Measurements from ENCODE around the gene SULT1C4. TPM values are rescaled to one million over a fixed set of nuclear protein-coding genes. Genes with fewer than 3 reads are reported as not detected.
"Not testable (repeated sequence)": the region's sequence is repeated elsewhere in the genome, so short reads cannot be mapped to it uniquely, and the experiment has no call there.

The SULT1C4 gene
- total and polyA plus RNA-seq, 2 experiments from 2014 or later, result 17.3 to 17.8 TPM

DNA sequence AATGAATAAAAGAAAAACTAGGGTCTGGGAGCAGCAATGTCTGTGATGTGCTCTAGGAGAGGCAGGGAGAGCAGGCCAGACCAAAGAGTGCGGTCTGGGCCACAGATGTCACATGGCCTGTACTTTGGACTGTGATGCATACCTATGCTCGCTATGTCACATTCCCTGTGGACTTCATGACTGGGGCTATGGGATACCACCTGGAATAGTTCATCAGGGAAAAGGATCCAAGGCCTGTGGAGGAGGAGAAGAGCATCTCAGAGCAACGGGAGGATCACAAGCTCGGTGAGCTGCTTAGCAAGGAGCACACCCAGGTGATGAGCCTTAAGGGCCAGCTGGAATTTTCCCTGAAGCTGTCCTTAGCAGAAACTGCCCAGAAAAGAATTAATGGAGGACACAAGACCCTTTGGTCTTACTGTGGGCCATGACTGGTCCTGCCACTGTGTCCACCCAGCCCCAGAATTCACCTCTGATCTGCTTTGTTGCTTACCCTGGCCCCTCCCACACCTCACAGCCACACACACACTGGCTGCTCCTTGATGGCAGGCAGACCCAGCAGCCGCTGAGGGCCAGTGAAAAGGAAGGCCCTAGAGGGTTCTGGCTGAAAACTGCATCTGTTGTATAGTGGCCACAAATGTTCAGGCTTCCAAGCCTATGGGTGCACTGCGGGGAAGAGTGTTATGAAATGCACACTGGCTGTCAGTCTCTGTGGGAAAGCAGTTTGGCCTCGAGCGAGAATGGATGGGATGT, 45.9 kb downstream of the SULT1C4 start:
- H3K9me2 ChIP-seq (replicated peaks; ENCODE audit: insufficient read depth), result no peaks in the 10 kb centered on the region
- DNase-seq (ENCODE audit: low spot score), result peak; percentile 67
- H2AFZ ChIP-seq, result no peak overlapping the region

DNA sequence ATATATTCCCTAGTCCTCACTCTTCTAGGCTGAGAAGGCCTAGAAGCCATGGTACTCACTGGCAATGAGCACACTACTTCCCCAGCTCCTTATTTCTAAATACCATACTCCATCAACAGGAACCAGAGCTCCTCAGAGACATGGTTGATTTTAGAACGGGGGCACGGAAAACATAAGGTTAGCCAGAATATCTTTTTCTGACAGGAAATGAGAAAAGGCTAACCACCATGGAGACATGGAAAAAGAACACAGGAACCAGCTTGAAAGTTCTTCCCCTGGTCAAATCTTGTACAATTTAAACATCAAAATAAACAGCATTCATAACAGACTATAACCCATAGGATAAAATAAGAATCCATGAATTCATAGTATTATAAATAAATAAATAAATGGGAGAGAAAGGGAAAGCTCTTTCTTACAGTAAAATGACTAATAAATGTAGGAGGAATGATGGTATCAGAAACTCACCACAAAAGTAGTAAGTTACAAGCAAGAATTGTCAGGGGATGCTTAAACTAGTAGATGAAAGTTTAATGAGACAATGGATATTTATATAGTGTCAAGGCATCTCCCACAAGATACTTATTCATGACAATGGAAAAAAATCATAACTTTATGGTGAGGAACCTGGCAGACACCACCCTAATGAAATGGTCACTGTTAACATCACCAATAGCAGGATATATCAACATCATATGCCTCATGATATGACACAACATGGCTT, 50.7 kb downstream of the SULT1C4 start:
- H3K4me1 ChIP-seq (ENCODE audit: insufficient read depth), result no peaks in the 10 kb centered on the region
- no peak overlapping the region for H2AFZ ChIP-seq
- WGBS (ENCODE audit: low lambda C conversion rate, missing lambda C conversion rate), result 94% methylated on average over 2 of the region's 2 CpGs
- no peak overlapping the region for H3K4me3 ChIP-seq
- H3K9me2 ChIP-seq (replicated peaks; ENCODE audit: insufficient read depth), result no peaks in the 10 kb centered on the region
- no peaks in the 10 kb centered on the region for H3K36me3 ChIP-seq (replicated peaks; ENCODE audit: insufficient read depth, low read depth)
- H3K9me3 ChIP-seq (ENCODE audit: low read depth), result no peaks in the 10 kb centered on the region
- no peak overlapping the region for H3K4me2 ChIP-seq
- no peak overlapping the region for H3K27ac ChIP-seq
- no peaks in the 10 kb centered on the region for H3K27me3 ChIP-seq
- no peaks in the 10 kb centered on the region for H4K20me1 ChIP-seq (ENCODE audit: insufficient read depth, poor library complexity, severe bottlenecking)
- no peak for TF ChIP-seq CTCF (IDR thresholded peaks at IDR 0.05; ENCODE audit: poor library complexity)
- no peak for TF ChIP-seq EZH2 (IDR thresholded peaks at IDR 0.05; ENCODE audit: borderline replicate concordance)
- no peak for TF ChIP-seq EZH2phosphoT487 (IDR thresholded peaks at IDR 0.05; ENCODE audit: low read depth, severe bottlenecking, unreplicated experiment)
- DNase-seq (ENCODE audit: low spot score), result no peak
- H3K79me2 ChIP-seq, result no peaks in the 10 kb centered on the region

More for the DNA sequence above, 45.9 kb downstream of the SULT1C4 start:
- Histone ChIP-seq H3K4me3 (no peak overlapping the region), H3K4me1 (ENCODE audit: insufficient read depth) (peaks cover 4% of the 10 kb centered on the region), H3K79me2 (no peaks in the 10 kb centered on the region), H3K27ac (peak overlapping the region; percentile 82), H3K36me3 (replicated peaks; ENCODE audit: insufficient read depth, low read depth) (no peaks in the 10 kb centered on the region), H3K27me3 (no peaks in the 10 kb centered on the region), H3K9me3 (ENCODE audit: low read depth) (no peaks in the 10 kb centered on the region), H4K20me1 (ENCODE audit: insufficient read depth, poor library complexity, severe bottlenecking) (no peaks in the 10 kb centered on the region), H3K4me2 (no peak overlapping the region)
- 84% methylated on average over 8 of the region's 8 CpGs for WGBS (ENCODE audit: low lambda C conversion rate, missing lambda C conversion rate)
- TF ChIP-seq CTCF (IDR thresholded peaks at IDR 0.05; ENCODE audit: poor library complexity) (no peak), EZH2 (IDR thresholded peaks at IDR 0.05; ENCODE audit: borderline replicate concordance) (no peak)

GRCh38 chr2:108435578-108435977, 57.8 kb downstream of the SULT1C4 start:
- not testable (repeated sequence) for H3K79me2 ChIP-seq; H3K4me2 ChIP-seq; H3K4me3 ChIP-seq; H3K9me2 ChIP-seq (replicated peaks; ENCODE audit: insufficient read depth); H3K27me3 ChIP-seq; H3K36me3 ChIP-seq (replicated peaks; ENCODE audit: insufficient read depth, low read depth); H3K4me1 ChIP-seq (ENCODE audit: insufficient read depth); H3K9me3 ChIP-seq (ENCODE audit: low read depth); DNase-seq (ENCODE audit: low spot score); H2AFZ ChIP-seq; H4K20me1 ChIP-seq (ENCODE audit: insufficient read depth, poor library complexity, severe bottlenecking); H3K27ac ChIP-seq
- WGBS (ENCODE audit: low lambda C conversion rate, missing lambda C conversion rate), result 94% methylated on average over 1 of the region's 1 CpG

- Histone ChIP-seq H2AFZ (no peak overlapping the region), H3K27me3 (no peaks in the 10 kb centered on the region), H3K4me1 (ENCODE audit: insufficient read depth) (no peaks in the 10 kb centered on the region), H3K36me3 (replicated peaks; ENCODE audit: insufficient read depth, low read depth) (no peaks in the 10 kb centered on the region), H3K4me2 (no peak overlapping the region), H3K9me2 (replicated peaks; ENCODE audit: insufficient read depth) (no peaks in the 10 kb centered on the region), H3K27ac (no peak overlapping the region), H3K9me3 (ENCODE audit: low read depth) (no peaks in the 10 kb centered on the region), H3K79me2 (no peaks in the 10 kb centered on the region), H4K20me1 (ENCODE audit: insufficient read depth, poor library complexity, severe bottlenecking) (no peaks in the 10 kb centered on the region), H3K4me3 (no peak overlapping the region)
- DNase-seq (ENCODE audit: low spot score), result no peak
- TF ChIP-seq EZH2phosphoT487 (IDR thresholded peaks at IDR 0.05; ENCODE audit: low read depth, severe bottlenecking, unreplicated experiment) (no peak), CTCF (IDR thresholded peaks at IDR 0.05; ENCODE audit: poor library complexity) (no peak)
- WGBS (ENCODE audit: low lambda C conversion rate, missing lambda C conversion rate), result 90% methylated on average over 1 of the region's 1 CpG
Measured at GRCh38 chr2:108436976-108437375, 59.2 kb downstream of the SULT1C4 start.

Measured in hepatocyte (in vitro differentiated cells).